ENCODE results near the gene DNAJC2.

The DNAJC2 gene

DNA sequence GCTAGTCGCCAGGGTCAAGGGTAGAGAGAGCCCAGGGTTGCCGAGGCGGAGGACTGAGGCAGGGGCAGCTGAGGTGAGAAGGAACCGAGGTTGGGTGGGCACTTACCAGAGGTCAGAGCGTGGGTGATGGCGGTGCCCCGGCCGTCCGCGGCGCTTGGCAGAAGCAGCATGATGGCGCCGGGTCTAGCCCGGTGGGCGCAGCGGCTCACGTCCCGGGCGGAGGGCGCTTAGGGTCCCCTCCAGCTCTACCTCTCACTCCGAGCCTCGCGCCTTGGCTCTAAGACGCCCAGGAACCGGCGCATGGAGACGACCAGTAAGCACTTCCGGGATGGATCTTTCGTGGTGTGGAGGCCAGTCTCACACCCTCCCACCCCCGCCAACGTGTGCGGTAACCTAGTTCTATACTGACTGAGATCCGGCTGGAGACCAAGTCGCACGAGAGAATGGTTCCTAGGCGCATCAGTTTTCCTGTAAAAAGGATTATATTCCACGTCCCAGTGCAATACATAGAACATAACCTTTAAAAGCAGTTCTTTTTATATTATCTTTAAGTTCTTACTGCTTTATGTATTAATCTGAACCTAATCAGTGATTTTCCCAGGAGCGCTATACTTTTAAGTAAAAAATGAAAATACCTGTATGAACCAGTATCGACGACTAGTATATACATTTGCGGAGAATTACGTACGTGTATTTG lies at the start of gene DNAJC2:
DNAJC2 (minus strand) TSS at position 315 of the 697 bp plus-strand sequence; CDS start at position 170, 145 bp downstream.
- DNase-seq = peak; percentile 93 to 94

DNA sequence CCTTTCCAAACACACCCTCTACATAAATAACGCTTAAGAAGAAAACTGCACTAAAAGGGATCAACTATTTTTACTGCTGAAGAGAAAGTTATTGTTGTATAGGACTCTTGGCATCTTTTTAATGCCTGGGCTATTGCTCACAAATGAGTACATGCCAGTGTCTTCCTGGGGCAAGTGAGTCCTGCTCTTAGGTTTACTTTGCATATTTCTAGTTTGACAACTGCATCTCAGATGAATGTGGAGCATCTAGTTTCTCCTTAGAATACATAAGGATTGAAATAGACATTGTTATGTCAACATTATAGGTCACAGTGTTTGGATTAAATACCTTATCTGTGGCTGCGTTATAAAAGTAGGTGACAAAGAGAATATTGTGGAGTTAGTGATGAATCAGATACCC lies 47.4 kb upstream of the DNAJC2 start:
- DNase-seq = no peak

DNA sequence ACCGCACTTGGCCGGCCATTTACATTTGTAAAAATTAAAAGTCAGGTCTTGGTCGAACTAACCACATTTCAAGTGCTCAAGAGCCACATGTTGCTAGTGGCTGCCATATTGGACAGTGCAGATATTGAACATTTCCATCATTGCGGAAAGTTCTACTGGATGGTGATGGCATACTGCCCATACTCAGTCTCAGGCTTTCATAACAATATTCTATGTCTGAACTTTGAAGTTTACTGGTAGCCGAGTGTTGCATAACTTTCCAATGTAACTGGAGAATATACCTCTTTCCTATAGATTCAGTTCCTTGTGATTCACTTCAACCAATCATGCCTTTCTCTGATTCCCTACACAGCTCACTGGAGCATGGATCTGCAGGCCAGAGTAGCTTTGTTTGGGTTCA lies 46.6 kb upstream of the DNAJC2 start:
- no peak for DNase-seq

DNA sequence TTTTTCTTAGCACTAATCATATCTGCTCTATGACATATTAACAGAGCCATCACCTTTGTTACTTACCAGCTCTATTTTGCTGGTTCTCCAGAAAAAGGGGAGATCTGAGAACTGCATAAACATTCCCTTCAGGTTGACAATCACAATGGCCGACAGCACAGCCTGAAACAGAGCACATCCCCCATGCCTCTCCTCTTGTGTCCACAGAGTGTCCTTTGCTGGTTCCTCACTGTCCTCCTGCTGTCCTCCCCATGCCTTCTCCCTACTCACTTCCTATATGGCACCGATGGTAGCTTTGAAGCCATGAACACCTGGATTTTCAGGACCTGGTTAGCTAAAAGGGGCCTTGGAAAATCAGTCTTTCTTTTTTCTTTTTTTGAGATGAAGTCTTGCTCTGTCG lies 44.7 kb upstream of the DNAJC2 start:
- no peak for DNase-seq

GRCh38 chr7:103388469-103389140 lies 44.0 kb upstream of the DNAJC2 start:
- no peak for DNase-seq

- no peak for DNase-seq
These were observed 42.7 kb upstream of the DNAJC2 start for GRCh38 chr7:103387242-103387641.

GRCh38 chr7:103382032-103382402 lies 37.5 kb upstream of the DNAJC2 start:
- DNase-seq = no peak

DNA sequence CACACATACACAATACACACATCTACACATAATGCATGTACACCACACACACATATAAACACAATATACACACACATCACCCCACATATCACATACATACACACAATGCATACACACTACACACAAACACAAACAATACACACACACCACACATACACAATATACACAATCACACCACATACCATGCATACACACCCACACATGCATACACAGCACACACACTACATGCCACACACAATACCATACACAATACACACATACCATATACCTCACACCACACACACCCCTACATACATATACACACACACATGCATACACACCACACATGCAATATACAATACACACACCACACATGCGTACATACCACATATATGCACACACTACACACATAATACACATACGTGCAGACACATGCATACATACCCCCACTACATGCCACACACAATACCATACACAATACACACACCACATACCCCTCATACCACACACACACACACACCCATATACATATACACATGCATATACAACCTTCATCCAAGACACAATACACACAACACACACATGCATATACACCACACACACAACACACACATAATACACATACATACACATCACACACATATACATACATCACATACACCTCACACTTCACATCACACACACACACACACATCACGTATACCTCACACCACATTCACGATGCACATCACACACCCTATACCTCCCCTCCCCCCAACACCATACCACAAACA lies 36.9 kb upstream of the DNAJC2 start:
- DNase-seq = no peak

GRCh38 chr7:103380395-103381191 lies 36.0 kb upstream of the DNAJC2 start:
- DNase-seq = no peak

DNA sequence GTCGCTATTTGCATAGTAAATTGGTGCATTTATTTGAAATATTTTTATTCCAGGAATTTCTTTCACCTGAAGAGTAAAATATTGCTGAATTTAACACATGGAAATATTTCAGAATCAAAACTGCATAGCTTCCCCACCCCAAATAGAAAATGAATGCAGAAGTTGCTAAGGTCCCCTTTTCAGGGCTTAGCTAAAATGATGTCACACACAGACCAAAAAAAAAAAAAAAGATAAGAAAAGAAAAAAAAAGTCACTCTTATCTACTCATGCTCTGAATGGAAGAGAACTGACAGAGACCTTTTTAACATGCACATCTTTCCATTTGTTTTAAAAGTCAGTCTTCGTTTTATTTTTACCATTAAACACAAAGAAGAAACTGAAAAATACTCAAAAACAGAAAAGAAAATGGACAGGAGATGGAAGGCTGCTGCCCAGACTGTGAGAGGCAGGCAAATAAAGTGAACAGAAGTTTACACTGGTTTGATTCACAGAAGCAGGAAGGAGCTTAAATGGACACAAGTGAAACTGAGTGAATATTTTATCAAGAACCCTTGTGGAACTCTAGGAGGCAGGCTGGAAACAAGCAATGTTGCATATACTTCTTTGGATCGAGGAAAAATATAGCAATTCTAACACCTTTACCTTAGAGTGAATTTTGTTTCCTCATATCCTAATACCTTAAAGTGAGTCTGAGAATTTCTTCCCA lies 34.9 kb upstream of the DNAJC2 start:
- DNase-seq = no peak

GRCh38 chr7:103373866-103374643 lies 29.5 kb upstream of the DNAJC2 start:
- no peak for DNase-seq

DNA sequence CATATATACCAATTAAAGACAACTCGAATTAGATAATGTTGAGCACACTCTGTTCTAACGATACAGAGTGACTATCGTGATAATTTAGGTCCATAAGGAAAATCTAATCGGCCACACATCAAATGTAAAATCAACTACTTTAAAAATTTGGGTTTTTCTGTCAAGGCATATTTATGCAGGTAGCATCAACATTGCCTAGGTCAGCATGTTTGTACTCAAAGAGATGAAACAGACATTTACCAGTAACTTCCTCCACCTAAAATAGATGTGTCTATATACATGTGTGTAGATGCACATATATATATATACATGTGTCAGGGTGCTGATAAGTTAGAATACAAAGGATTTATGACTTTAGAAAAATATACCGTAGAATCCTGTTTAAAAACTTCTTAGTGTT lies 24.9 kb upstream of the DNAJC2 start:
- DNase-seq = no peak

DNA sequence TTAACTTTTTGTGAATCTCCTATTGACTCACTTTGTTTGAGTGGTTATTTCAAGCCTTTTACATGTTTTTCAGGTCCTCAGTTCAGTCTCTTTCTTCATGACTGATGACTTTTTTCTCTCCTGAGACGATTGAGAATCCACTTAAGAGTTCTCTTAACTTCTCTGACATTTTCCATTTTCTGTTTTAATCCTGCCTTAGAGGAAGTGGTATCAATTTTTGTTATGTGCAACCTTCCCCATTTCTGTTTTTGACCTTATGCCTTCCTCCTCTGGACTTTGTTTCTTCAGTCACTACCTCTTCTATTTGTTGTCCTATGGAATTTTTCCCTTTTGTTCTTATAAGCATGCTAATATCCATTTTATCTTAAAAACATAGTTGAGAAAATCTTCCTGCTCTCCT lies 5.2 kb upstream of the DNAJC2 start:
- DNase-seq = no peak

DNA sequence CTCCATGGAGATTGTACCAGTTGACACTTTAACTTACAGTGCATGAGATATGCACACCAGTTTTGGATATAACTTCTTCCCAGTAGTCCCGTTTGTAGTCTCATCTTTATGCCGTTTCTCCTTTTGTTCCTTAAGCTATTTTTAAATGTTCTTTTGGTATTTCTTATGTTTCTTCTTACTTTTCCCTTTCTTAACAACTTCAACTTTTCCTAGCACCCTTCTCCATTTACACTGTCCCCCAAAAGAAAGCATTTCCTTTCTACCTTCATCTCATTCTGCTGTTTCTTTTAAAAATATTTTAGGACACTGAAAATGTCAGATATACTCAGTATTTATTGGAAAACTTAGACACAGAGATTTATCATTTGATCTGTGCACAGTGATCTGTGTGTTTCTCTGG lies 4.4 kb upstream of the DNAJC2 start:
- DNase-seq = no peak

DNA sequence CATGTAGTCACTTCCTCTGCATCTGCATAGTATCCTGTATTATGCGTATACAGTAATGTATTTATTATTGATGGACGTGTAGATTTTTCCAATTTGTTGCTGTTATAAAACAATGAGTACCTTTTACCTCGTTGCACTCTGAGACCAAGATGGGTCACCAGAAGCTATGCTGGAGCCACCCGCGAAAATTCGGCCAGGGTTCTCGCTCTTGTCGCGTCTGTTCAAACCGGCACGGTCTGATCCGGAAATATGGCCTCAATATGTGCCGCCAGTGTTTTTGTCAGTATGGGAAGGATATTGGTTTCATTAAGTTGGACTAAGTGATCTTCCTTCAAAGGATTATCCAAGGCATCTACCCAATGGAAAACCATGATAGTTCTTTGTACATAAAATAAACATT lies 3.9 kb upstream of the DNAJC2 start:
- DNase-seq = no peak

DNA sequence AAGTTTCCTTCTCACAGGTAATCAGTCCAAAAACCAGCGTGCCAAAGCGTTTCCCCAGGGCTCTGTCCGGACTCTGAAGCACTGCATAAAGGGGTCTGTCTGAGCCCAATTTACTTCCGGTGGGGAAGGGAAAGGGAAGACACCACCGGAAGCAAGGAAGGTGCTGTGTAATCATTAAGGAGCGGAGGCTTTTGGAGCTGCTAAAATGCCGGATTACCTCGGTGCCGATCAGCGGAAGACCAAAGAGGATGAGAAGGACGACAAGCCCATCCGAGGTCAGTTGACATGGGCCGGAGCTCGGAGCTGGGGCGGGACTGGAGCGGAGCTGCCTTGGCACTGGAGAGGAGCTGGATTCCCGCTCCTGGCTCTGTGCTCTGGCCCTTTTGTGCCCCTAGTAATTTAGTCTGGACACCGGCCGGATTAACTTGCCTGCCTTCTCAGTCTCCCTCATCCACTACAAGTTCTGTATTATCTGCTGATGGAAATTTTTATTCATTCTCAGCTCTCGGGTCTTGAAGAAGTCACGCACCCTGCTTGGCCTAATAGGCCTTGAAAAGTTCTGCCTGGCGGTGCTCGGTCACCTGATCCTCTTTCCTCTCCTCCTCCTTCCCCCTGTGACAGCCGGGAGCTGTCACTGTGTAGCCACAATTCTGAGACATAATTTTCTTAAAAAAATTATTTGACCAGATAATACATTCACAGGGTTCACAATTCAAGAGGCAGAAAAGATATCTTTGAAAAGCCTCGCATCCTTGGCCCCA lies 3.1 kb upstream of the DNAJC2 start, which contains the start of gene PSMC2:
PSMC2 (plus strand) TSS at position 137 of the 761 bp plus-strand sequence; CDS start at position 206, 69 bp downstream.
- DNase-seq = peak; percentile 90

DNA sequence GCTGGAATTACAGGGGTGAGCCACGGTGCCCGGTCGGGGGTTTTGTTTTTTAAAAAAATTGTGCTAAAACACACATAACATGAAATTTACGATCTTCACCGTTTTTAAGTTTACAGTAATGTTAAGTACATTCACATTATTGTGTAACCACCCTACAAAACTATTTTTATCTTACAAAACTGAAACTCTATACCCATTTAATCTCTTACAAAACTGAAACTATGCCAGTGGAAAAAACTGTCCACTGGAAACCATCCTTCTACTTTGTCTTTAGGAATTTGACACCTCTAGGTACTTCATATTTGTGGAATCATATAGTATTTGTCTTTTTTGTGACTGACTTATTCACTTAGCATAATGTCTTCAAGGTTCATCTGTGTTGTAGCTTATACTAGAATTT lies 1.8 kb upstream of the DNAJC2 start:
- no peak for DNase-seq

DNA sequence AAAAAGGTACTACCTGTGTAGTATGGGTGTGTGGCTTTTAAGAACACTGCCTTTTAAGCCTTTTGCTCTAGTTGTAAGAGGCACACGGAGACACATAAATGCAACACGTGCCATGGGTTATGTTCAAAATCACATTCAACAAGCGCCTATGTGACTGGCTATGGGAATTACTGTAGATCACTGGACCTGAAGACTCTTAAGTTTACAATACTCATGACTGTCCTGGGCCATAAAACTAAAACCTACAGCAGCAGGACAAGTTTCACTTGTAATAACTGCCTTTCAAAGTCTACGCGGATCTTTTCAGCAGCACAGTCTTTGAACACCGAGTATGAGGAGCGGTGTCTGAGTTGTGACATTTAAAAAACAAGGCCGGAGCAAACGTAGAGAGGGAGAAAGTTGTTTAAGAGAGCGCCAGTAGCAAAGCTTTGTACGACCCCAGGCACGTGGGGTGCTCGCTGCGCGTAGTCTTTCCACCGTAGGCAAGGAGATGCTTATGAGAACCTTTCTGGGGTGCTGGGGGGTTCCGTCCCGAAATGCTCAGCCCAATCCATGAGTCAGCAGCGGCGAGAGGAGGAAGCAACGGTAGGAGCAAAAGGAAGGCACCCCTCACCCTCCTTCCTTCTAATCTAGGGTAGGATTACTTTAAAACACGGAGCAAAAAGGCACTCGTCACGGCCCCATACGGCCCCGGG lies 662 bp downstream of the DNAJC2 start:
- no peak for DNase-seq

- no peak for DNase-seq
These were observed 1.2 kb downstream of the DNAJC2 start for GRCh38 chr7:103343332-103343731.

DNA sequence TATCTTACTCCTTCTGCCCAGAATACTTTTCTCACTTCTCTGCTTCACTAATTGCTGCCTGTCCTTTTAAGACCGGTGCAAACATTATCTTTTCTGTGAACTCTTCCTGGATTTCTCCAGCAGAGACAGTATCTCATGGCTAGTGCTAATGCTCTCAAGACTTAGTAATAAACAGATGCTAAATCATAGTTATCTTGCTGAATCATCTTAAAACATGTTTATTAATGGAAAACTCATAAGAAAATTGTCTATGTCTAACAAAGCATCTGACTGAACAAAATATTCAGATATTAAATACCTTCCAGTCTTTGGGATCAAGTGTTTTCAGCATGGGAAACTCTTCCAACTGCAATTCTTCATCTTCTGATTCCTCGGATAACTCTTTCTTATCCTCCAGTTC lies 3.1 kb downstream of the DNAJC2 start:
- DNase-seq = no peak
